CD4-positive, alpha-beta T cell treated with Interleukin-6 for 4 hours (primary cell): ENCODE measurements around the gene PTPN6.

ENCODE experiments used
- DNase-seq: peaks from one replicate; pipeline ENCODE4 v3.0.0-alpha.2; 2020; ENCODE audit warnings: mixed read lengths

Gene PTPN6

GRCh38 chr12:6975297-6976032, 24.3 kb downstream of the PTPN6 start:
- DNase-seq = no peak

GRCh38 chr12:6977653-6978052, 26.5 kb downstream of the PTPN6 start:
- no peak for DNase-seq

DNA sequence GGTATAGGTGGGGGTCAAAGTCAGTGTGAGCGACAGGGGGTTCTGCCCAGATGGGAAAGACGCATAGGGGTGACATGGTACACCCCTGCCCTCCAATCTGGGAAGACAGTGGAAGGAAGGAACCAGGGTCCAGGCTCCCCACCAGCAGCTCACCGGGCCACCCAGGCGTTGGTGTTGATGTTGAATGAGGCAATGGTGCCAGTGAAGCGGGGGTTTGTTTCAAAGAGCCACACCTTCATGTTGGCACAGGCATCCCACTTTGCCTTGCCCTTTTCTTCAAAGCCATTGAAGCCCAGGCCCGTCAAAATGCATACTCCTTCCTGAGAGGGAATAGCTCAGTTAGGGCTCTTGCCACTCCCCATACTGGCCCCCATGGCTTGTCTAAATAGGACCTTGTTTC, 27.0 kb downstream of the PTPN6 start:
- no peak for DNase-seq

DNA sequence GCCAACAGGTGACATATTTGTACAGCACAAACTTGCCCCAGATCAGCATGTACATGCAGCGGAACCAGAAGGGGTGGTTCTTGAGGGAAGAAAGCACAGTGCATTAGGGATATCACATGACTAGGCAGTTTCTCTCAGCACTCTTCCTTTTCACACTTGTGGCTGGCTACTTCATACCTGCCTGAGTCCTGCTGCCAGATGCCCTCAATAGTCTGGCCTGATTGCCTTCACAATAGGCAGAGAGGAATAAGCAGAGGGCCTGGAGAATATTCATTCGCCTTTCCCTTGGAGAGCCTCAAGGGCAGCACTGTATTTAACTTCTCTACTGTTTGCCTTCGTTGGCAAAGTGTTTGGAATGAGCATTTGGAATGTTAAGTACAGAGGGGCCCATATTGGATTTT, 27.5 kb downstream of the PTPN6 start:
- DNase-seq = no peak

DNA sequence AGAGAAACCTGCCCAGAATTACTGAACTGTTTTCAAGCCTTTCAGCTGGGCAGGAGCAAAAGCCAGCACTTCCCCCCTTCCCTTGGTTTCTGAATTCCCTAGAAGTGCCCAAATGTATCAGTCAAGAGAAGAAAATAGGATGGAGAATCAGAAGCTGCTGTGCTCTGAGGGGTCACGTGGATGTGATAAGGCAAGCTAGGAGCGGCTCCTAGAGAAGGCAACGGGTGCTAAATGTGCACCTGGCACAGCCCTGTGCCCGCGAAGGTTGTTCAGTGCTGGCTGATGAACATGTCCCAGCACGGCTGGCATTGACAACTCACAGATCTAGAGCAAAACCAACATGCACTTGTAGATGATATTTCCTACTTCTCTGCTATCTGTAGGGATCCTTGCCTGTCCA, 27.9 kb downstream of the PTPN6 start:
- DNase-seq = no peak

DNA sequence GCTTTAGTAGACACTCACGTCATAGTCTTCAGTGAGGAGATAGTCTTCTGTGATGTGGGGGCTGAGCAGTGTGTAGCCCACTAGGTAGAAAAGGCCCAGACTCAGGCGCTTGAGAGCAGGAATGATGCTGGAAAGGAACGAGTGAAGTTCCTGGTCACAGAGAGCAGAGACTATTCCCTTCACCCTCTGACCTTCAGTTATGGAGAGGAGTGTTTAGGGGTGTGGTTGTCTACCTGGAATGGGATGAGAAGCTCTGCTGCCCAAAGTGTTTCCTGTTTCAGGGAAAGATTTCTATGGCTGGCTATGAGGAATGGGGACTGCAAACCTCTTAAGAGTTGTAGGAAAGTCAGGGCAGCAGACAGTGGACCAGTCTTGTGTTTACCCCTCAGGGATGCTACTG, 28.3 kb downstream of the PTPN6 start:
- no peak for DNase-seq

DNA sequence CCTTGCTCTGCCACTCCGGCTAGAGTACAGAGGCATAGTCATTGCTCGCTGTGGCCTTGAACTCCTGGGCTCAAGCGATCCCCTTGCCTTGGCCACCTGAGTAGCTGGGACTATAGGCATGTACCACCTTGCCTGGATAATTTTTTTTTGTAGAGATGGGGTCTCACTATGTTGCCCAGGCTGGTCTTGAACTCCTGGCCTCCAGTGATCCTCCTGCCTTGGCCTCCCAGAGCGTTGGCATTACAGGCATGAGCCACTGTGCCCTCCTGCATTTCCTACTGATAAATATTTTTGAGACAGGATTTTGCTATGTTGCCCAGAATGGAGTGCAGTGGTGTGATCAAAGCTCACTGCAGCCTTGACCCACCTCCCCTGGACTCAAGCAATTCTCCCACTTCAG, 28.9 kb downstream of the PTPN6 start:
- no peak for DNase-seq

GRCh38 chr12:6980740-6981139, 29.6 kb downstream of the PTPN6 start:
- DNase-seq = no peak

GRCh38 chr12:6981152-6982052, 30.2 kb downstream of the PTPN6 start:
- no peak for DNase-seq

- DNase-seq = no peak
Measured at GRCh38 chr12:6982532-6982931, 31.4 kb downstream of the PTPN6 start.

- no peak for DNase-seq
Measured at GRCh38 chr12:6987956-6988553, 36.9 kb downstream of the PTPN6 start.

GRCh38 chr12:6996040-6996441, 44.9 kb downstream of the PTPN6 start:
- no peak for DNase-seq

GRCh38 chr12:6998715-6999451, 47.7 kb downstream of the PTPN6 start:
- no peak for DNase-seq

DNA sequence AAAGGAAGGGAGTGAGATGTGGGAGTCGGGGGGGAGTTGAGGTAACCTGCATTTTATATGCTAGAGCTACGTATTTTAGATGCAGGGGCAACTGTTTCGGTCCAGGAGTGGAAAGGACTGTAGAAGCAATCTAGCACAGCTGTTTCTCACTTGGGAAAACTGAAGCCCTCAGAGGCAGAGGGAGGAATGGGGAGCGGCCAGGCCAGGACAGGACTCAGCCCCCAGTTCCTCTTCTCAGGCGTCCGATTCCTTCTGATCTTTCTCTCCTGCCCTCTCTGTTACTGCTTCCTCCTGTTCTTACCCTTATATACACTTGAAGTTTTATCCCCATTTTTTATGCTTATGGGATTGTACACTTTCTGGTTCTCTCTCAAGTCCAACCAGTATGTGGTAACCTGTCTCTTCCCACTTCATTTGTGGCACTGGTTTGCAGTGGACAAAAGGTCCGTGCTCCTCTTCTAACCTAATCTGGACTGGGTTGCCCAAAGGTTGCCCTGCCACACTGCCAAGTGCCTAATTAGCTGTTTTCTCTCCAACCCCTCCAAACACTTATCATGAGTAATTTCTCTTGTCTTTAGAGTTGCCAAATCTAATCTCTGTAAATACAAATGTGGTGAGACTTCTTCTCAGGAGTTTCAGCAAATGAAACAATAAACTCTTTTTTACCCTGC, 50.9 kb downstream of the PTPN6 start:
- no peak for DNase-seq

DNA sequence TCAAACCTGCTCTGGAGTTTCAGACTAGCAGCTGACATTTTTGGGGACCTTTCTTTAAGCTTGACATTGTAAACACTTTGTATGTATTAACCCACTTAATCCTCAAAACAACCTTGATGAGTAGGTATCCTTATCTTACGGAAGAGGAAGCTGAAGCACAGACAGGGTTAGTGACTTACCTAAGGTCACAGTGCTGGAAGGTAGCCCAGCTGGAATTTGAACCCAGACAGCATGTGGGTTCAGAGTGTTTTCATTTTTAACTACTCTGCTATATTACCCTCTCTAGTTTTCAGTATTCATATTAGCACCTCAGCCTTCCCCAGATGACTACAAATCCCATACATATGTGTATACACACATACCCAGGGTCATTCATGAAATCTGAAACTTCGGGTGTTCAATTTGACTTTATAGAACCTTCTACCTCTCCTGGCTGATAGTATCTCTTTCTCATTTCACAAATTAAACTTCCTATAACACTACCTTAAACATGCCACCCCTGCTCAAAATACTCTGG, 53.2 kb downstream of the PTPN6 start:
- no peak for DNase-seq

DNA sequence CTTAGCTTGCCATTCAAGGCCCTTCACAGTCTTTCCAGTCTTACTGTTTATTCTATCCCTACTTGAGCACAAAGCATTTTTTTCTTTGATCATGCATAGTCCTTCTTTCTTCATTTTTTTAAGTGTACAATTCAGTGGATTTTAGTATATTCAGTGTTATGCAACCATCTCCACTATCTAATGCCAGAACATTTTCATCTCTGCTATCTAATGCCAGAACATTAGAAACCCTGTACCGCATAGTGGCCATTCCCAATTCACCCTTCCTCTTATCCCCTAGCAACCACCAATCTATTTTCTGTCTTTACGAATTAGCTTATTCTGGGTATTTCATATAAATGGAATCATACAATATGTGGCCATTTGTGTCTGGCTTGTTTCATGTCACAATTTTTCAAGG, 53.7 kb downstream of the PTPN6 start:
- DNase-seq = no peak

GRCh38 chr12:7005311-7005710, 54.2 kb downstream of the PTPN6 start:
- DNase-seq = no peak

DNA sequence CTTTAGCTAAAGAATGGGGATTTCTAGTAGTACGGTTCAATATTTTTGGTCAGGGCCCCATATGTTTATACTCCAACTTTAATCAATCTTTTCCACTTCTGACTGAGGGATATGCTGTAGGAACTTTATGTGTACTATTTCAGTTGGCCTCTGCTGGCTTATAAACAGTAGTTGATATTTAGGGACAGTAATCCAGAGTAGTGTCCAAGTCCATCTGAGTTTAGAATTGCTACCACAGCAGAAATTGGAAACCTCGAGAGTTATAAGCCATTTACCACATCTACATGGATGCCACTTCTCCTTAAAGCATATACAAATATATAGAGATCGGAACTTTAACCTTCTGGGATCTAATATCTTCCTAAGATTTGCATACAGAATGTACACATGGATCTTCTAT, 55.5 kb downstream of the PTPN6 start:
- no peak for DNase-seq

DNA sequence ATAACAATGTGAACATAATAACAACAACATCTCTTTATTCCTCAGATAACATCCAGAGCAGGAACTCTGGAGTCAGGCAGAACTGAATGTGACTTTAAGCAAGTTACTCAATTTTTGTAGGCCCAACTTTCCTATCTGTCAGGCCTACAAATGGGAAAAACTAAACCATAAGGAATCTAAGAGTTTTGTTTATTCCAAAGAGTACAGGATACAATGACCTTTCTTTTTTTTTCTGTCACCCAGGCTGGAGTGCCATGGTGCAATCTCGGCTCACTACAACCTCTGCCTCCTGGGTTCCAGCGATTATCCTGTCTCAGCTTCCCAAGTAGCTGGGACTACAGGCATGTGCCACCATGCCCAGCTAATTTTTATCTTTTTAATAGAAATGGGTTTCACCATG, 57.7 kb downstream of the PTPN6 start:
- DNase-seq = no peak

GRCh38 chr12:7009512-7009911, 58.4 kb downstream of the PTPN6 start:
- DNase-seq = no peak
